Measurements from ENCODE around the gene WDR86.

Gene WDR86

GRCh38 chr7:151379193-151379520, 30.7 kb downstream of the WDR86 start:
- no peak for DNase-seq (ENCODE audit: low read depth)

GRCh38 chr7:151378496-151379192, 31.2 kb downstream of the WDR86 start:
- DNase-seq (ENCODE audit: low read depth), result no peak

GRCh38 chr7:151378011-151378410, 31.8 kb downstream of the WDR86 start:
- DNase-seq (ENCODE audit: low read depth), result no peak

GRCh38 chr7:151377406-151377805, 32.4 kb downstream of the WDR86 start:
- no peak for DNase-seq (ENCODE audit: low read depth)

GRCh38 chr7:151376218-151376902, 33.5 kb downstream of the WDR86 start:
- DNase-seq (ENCODE audit: low read depth), result no peak

GRCh38 chr7:151375530-151376217, 34.2 kb downstream of the WDR86 start:
- no peak for DNase-seq (ENCODE audit: low read depth)

GRCh38 chr7:151374726-151375125, 35.1 kb downstream of the WDR86 start:
- no peak for DNase-seq (ENCODE audit: low read depth)

GRCh38 chr7:151374139-151374538, 35.7 kb downstream of the WDR86 start:
- DNase-seq (ENCODE audit: low read depth), result no peak

GRCh38 chr7:151373599-151373998, 36.2 kb downstream of the WDR86 start:
- no peak for DNase-seq (ENCODE audit: low read depth)

- no peak for DNase-seq (ENCODE audit: low read depth)
Measured at GRCh38 chr7:151372612-151373265, 37.1 kb downstream of the WDR86 start.

GRCh38 chr7:151371266-151371665, 38.6 kb downstream of the WDR86 start:
- DNase-seq (ENCODE audit: low read depth), result no peak

GRCh38 chr7:151368136-151368571, 41.7 kb downstream of the WDR86 start:
- peak; percentile 60 for DNase-seq (ENCODE audit: low read depth)

- DNase-seq (ENCODE audit: low read depth), result no peak
Measured at GRCh38 chr7:151367284-151367683, 42.6 kb downstream of the WDR86 start.

GRCh38 chr7:151366880-151367222, 43.0 kb downstream of the WDR86 start:
- no peak for DNase-seq (ENCODE audit: low read depth)

- no peak for DNase-seq (ENCODE audit: low read depth)
Measured at GRCh38 chr7:151366166-151366879, 43.5 kb downstream of the WDR86 start.

- DNase-seq (ENCODE audit: low read depth), result no peak
Measured at GRCh38 chr7:151363182-151363581, 46.7 kb downstream of the WDR86 start.

GRCh38 chr7:151361193-151361959, 48.5 kb downstream of the WDR86 start:
- DNase-seq (ENCODE audit: low read depth), result no peak

GRCh38 chr7:151352512-151352911, 57.3 kb downstream of the WDR86 start:
- no peak for DNase-seq (ENCODE audit: low read depth)

- no peak for DNase-seq (ENCODE audit: low read depth)
Measured at GRCh38 chr7:151351967-151352366, 57.9 kb downstream of the WDR86 start.

GRCh38 chr7:151351027-151351426, 58.8 kb downstream of the WDR86 start:
- DNase-seq (ENCODE audit: low read depth), result no peak

- DNase-seq (ENCODE audit: low read depth), result no peak
Measured at GRCh38 chr7:151349507-151349853, 60.4 kb downstream of the WDR86 start.

- DNase-seq (ENCODE audit: low read depth), result no peak
Measured at GRCh38 chr7:151348970-151349369, 60.9 kb downstream of the WDR86 start.

All from activated T-cell treated with anti-CD3 and anti-CD28 coated beads for 1 hour (primary cell).